Colon (tissue), 2 donors: ENCODE results near the gene MICAL3.
"Not testable (repeated sequence)": the region's sequence is repeated elsewhere in the genome, so short reads cannot be mapped to it uniquely, and the experiment has no call there.

ENCODE experiments used
- FAIRE-seq: peaks from 2 replicates; lab custom pipeline; 2012; peaks lifted over from hg19 to GRCh38; lab: Jason Lieb, UNC
- donor health status: control.
- donor health status: control.

Gene MICAL3

DNA sequence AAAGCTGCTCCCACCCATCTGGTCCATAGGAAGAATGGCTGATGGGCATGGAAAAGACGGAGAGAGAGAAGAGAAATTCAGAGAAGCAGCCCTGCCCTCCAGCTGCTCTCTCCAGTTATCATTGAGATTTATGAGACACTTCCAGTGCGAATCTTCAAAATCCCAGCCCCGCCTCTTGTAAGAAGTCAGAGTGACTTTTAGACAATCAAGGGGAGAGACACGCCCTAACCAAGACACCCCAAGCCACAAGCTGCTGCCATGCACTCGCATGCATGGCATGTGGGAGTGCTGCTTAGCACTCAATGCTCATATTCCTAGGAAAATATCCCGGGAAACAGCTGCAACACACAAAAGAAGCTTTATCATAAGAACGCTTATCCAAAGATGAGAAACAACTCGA is 139.5 kb downstream of the MICAL3 start:
- FAIRE-seq: no peak

DNA sequence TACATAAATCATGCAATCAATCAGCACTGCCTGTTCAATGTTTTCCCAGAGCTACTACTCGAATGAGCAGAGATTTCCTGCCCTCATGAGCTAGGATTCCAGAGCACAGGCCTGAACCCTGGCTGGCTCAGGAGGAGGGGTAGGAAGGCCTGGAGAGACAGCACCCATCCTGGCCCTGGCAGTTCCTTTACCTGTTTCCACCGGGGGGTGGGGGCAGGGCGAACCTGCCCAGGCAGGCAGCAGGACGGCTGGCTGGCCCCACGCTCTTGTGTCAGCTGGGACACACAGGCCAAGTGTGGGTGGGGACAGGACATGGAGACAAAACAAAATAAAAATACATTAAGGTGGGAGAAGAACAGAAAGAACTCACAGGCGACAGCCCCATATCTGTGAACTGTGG is 140.3 kb downstream of the MICAL3 start:
- no peak for FAIRE-seq

GRCh38 chr22:17883356-17883755 is 141.0 kb downstream of the MICAL3 start:
- FAIRE-seq: no peak

DNA sequence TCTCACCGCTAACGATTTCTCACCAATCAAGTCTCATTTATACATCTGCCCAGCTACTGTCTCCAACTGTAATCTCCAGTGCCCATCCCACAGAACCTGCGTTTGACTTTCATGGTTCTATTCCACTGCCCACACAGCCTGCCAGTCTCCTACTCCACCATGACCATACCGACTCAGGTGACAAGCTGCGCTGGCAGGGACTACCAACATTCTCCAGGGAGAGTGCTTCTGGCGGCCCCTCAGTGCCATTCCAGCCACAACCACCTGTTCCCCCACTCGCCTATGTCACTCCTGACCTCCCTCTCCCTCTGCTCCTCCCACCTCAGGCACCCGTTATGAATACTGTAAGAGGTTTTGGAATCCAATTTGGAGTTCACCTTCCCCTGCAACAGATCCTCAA is 141.6 kb downstream of the MICAL3 start:
- no peak for FAIRE-seq

- FAIRE-seq: no peak
These were observed 142.2 kb downstream of the MICAL3 start for GRCh38 chr22:17882162-17882561.

DNA sequence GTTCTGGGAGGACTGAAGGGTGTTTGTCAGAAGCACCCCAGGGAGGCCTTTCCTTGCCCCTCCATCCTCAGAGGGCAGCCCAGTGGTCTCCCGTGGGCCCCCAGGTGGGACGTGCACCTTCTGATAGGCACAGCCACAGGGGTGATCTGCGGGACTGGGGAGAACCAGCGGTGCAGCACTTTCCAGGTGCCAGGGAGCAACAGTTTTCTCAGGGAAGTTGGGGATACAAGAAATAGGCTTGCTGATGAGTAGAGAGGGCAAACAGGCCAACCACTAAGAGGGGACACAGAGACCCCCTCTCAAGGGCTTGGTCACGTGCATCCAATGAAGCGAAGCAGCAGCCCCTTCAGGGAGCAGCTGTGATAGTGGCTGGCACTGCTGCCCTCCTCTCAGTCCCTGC is 143.0 kb downstream of the MICAL3 start:
- no peak for FAIRE-seq

GRCh38 chr22:17880468-17880867 is 143.9 kb downstream of the MICAL3 start:
- no peak for FAIRE-seq

DNA sequence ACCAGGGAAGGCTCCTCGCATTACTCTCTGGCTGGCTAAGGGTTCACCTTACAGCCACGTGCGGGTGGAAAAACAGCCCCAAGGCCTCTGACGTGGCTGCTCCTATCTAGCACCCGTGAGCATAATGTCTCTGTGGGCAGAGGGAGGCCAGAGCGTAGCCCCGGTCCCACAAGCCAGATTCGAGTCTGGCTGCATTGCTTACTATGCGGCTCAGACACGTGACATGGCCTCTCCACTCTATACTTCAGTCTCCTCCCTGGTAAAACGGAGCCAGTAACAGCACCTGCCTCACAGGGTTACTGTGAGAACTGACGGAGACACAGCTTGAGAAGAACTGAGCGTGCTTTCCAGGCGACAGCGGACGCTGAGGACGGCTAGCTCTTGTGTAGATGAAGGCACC is 144.3 kb downstream of the MICAL3 start:
- FAIRE-seq: no peak

DNA sequence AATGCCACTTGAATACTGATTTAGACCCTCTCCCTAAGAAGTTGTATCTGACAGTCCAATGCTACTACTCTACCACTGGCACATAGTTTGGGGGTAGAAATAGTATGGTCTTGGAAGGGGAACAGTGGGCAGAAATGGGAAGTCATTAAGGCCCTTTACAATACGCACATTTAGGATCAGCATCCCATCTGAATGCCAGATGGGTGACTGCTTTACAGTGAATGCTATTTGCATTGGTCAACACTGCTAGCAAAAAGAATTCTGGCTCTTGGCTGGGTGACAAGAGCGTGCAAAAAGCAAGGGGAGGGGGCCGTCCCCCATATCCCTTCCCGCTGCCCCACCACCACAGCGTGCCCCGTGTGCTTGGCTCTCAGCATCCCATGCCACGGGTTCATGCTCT is 145.4 kb downstream of the MICAL3 start:
- no peak for FAIRE-seq

- no peak for FAIRE-seq
These were observed 146.1 kb downstream of the MICAL3 start for GRCh38 chr22:17878186-17878694.

DNA sequence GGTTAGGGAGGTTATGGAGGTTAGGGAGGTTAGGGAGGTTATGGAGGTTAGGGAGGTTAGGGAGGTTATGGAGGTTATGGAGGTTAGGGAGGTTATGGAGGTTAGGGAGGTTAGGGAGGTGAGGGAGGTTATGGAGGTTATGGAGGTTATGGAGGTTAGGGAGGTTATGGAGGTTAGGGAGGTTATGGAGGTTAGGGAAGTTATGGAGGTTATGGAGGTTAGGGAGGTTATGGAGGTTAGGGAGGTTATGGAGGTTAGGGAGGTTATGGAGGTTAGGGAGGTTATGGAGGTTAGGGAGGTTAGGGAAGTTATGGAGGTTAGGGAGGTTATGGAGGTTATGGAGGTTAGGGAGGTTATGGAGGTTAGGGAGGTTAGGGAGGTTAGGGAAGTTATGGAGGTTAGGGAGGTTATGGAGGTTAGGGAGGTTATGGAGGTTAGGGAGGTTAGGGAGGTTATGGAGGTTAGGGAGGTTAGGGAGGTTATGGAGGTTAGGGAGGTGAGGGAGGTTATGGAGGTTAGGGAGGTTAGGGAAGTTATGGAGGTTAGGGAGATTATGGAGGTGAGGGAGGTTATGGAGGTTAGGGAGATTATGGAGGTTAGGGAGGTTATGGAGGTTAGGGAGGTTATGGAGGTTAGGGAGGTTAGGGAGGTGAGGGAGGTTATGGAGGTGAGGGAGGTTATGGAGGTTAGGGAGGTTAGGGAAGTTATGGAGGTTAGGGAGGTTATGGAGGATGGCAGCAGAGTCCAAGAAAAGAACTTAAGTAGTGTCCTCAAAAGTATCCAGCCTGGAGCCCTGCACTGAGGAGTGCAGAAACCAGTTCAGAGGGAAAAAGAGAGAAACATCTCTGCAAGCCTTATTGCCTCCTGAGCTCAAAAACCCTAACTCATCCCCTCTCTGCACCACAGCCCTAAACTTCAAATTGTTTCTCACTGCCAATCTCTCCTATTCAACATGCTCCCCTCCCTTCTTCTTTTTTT is 147.2 kb downstream of the MICAL3 start:
- not testable (repeated sequence) for FAIRE-seq

DNA sequence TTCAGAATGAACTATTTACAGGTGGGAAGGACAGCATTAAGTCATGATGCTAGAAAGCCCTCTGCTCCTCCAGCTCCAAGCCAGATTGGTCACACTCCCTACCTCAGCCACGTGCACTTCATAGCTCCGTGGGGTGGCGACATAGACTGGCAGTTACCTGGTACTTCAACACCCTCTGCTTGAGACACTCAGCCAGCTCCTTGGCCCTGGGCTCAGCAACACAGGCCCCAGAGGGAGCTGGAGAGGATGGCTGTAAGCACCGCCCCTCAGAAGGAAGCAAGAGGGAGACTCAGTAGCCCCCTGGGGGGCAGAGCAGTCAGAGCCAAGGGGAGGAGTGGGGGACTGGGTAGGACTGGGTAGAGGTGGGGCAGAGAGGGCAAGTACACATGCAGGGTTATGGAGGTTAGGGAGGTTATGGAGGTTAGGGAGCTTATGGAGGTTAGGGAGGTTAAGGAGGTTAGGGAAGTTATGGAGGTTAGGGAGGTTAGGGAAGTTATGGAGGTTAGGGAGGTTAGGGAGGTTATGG is 148.0 kb downstream of the MICAL3 start:
- FAIRE-seq: no peak

DNA sequence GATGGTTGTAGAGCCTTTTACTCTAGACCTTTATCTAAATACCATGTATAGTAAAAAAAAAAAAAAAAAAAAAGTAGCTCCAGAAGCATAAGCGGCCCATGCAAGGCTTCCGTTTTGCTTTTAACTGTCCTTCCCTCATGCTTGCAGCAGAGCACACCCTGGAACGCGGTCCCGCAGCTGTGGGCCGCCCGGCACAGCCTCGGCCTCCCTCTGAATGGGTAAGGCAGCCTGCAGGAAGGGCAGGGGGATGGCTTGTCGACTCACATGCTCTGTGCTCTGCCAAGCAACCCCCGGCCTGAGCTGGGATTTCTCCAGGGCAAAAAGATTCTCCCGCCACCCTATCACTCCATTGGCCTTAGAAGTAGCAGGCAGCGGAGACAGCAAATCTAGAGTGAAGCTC is 148.7 kb downstream of the MICAL3 start:
- FAIRE-seq: no peak

- FAIRE-seq: no peak
These were observed 149.2 kb downstream of the MICAL3 start for GRCh38 chr22:17875156-17875555.

GRCh38 chr22:17874231-17874905 is 150.0 kb downstream of the MICAL3 start:
- no peak for FAIRE-seq

DNA sequence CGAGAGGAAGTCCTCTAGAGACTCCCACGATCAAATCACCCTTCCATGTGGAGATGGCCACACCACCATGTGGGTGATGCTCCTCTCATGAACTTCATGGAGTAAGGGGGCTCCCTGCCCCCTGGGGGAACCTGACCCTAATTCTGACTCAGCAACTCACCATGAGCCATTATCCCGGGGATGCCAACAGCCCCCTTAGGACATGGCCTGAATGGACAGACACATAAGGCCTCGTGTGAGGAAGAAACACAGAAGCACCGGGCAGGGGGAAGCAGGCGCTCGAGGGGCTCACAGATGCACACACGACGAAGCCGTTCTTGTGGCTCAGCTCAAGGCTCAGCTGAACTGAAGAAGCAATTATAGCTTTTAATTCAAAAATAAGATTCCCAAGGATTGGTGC is 150.6 kb downstream of the MICAL3 start:
- no peak for FAIRE-seq

GRCh38 chr22:17873116-17873515 is 151.2 kb downstream of the MICAL3 start:
- FAIRE-seq: no peak

DNA sequence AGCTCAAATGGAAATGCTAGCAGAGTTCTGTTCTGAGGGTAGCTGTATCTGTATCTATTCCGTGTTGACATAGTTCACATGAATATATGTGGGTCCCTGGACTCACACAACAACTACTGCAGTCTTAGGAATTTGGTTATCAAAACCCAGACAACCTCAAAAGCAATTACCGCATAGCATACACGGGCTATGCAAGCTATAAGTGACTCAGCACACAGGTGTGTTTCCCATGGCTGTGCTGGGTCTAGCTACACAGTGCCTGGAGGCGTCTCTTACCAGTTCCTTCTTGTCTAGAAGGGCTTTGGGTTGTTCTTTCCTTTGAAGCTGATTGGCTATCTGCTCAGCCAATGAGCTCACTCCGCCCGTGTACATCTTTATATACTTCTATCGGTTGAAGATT is 151.9 kb downstream of the MICAL3 start:
- FAIRE-seq: no peak

- no peak for FAIRE-seq
These were observed 152.5 kb downstream of the MICAL3 start for GRCh38 chr22:17871726-17872458.

- no peak for FAIRE-seq
These were observed 154.0 kb downstream of the MICAL3 start for GRCh38 chr22:17870407-17870806.

- FAIRE-seq: no peak
These were observed 154.9 kb downstream of the MICAL3 start for GRCh38 chr22:17869285-17870096.
